Measurements from ENCODE around the gene GGA1. TPM values are rescaled to one million over a fixed set of nuclear protein-coding genes. Genes with fewer than 3 reads are reported as not detected.

GGA1 gene
- total RNA-seq, 4 donors from 2014 or later = 30.3 to 44.7 (median 40.9) TPM

GRCh38 chr22:37659066-37659896, 50.6 kb downstream of the GGA1 start:
- Histone ChIP-seq H3K4me1 (peaks cover 36 to 59% (median 55%) of the 10 kb centered on the region in 4 donors), H3K27ac (replicated peaks in 1 of 4) (peak overlapping the region; percentile 78 to 87 (median 83)), H3K27me3 (no peaks in the 10 kb centered on the region), H3K4me3 (peak overlapping the region; percentile 67 to 92 (median 73)), H3K9me3 (no peaks in the 10 kb centered on the region), H3K36me3 (no peaks in the 10 kb centered on the region)
- TF ChIP-seq CTCF (IDR thresholded peaks at IDR 0.05) = no peak
- TF ChIP-seq EP300 (IDR thresholded peaks at IDR 0.05) = no peak
- TF ChIP-seq POLR2AphosphoS5 (IDR thresholded peaks at IDR 0.05) = no peak
- TF ChIP-seq POLR2A (IDR thresholded peaks at IDR 0.05; ENCODE audit: low read depth) = no peak
- DNase-seq (ENCODE audit: extremely low spot score) = no peak
- intact Hi-C loops (cut with DNase I) = no loop called here
- WGBS = 6% methylated on average over 40 of the region's 68 CpGs

GRCh38 chr22:37659897-37660708, 51.5 kb downstream of the GGA1 start:
- DNase-seq (ENCODE audit: extremely low spot score) = no peak
- peak overlapping the region; percentile 77 to 87 (median 80) for H3K27ac ChIP-seq (replicated peaks in 1 of 4)
- intact Hi-C loops (cut with DNase I) = no loop called here
- TF ChIP-seq EP300 (IDR thresholded peaks at IDR 0.05) (no peak), POLR2A (IDR thresholded peaks at IDR 0.05; ENCODE audit: low read depth) (no peak), POLR2AphosphoS5 (IDR thresholded peaks at IDR 0.05) (no peak), CTCF (IDR thresholded peaks at IDR 0.05) (no peak)
- no peaks in the 10 kb centered on the region for H3K27me3 ChIP-seq
- peaks cover 36 to 67% (median 58%) of the 10 kb centered on the region in 4 donors for H3K4me1 ChIP-seq
- H3K9me3 ChIP-seq = no peaks in the 10 kb centered on the region
- peak overlapping the region; percentile 67 to 92 (median 73) for H3K4me3 ChIP-seq
- no peaks in the 10 kb centered on the region for H3K36me3 ChIP-seq
- 86% methylated on average over 14 of the region's 14 CpGs for WGBS

- H3K9me3 ChIP-seq = no peaks in the 10 kb centered on the region
- intact Hi-C loops (cut with DNase I) = no loop called here
- H3K27ac ChIP-seq (replicated peaks in 1 of 4) = peak overlapping the region; percentile 77 to 87 (median 80)
- H3K4me1 ChIP-seq = peaks cover 36 to 67% (median 61%) of the 10 kb centered on the region in 4 donors
- TF ChIP-seq CTCF (IDR thresholded peaks at IDR 0.05) (no peak), POLR2A (IDR thresholded peaks at IDR 0.05; ENCODE audit: low read depth) (no peak), EP300 (IDR thresholded peaks at IDR 0.05) (no peak), POLR2AphosphoS5 (IDR thresholded peaks at IDR 0.05) (no peak)
- H3K36me3 ChIP-seq = peaks cover 0 to 5% (median 4%) of the 10 kb centered on the region in 4 donors
- no peak for DNase-seq (ENCODE audit: extremely low spot score)
- 72% methylated on average over 2 of the region's 2 CpGs for WGBS
- H3K4me3 ChIP-seq = peak overlapping the region in 1 of 4 donors; percentile 6
- H3K27me3 ChIP-seq = no peaks in the 10 kb centered on the region
Observed at GRCh38 chr22:37660709-37661045, 52.0 kb downstream of the GGA1 start.

- 33% methylated on average over 11 of the region's 12 CpGs for WGBS
- Histone ChIP-seq H3K27me3 (no peaks in the 10 kb centered on the region), H3K4me1 (peaks cover 33 to 67% (median 60%) of the 10 kb centered on the region in 4 donors), H3K4me3 (peak overlapping the region in 1 of 4 donors; percentile 6), H3K27ac (replicated peaks in 1 of 4) (peak overlapping the region; percentile 77 to 87 (median 80)), H3K9me3 (no peaks in the 10 kb centered on the region), H3K36me3 (peaks cover 6 to 11% (median 10%) of the 10 kb centered on the region in 4 donors)
- no peak for DNase-seq (ENCODE audit: extremely low spot score)
- TF ChIP-seq POLR2A (IDR thresholded peaks at IDR 0.05; ENCODE audit: low read depth) (no peak), CTCF (IDR thresholded peaks at IDR 0.05) (peak; percentile 41 to 50 (median 46)), POLR2AphosphoS5 (IDR thresholded peaks at IDR 0.05) (peak in 1 of 2 donors; percentile 41)
- intact Hi-C loops (cut with DNase I) = no loop called here
Observed at GRCh38 chr22:37661160-37661924, 52.7 kb downstream of the GGA1 start.
